WERI-Rb-1 (cell line): ENCODE measurements around the gene CSTF3.
"Not testable (repeated sequence)": the region's sequence is repeated elsewhere in the genome, so short reads cannot be mapped to it uniquely, and the experiment has no call there.

Source experiments
- DNase-seq: peaks from one replicate; pipeline ENCODE4 v3.0.0-alpha.2; 2020
- H3K27ac ChIP-seq: fragments of 250-450 bp; sonication (Bioruptor Pico); 2 replicates; pipeline ENCODE4 v1.5.1; 2020; ENCODE audit warnings: mild to moderate bottlenecking, moderate library complexity
- H3K27me3 ChIP-seq: fragments of 250-450 bp; sonication (Bioruptor Pico); 2 replicates; pipeline ENCODE4 v1.5.1; 2021; ENCODE audit warnings: mild to moderate bottlenecking, low read depth, moderate library complexity; ENCODE audit not compliant: insufficient read depth, severe bottlenecking
- H3K36me3 ChIP-seq: fragments of 250-450 bp; sonication (Bioruptor Pico); 2 replicates; pipeline ENCODE4 v1.5.1; 2020; ENCODE audit warnings: mild to moderate bottlenecking, moderate library complexity
- H3K4me3 ChIP-seq: 2 replicates; pipeline ENCODE4 v1.5.1; 2011; ENCODE audit warnings: low read depth, mild to moderate bottlenecking, control low read depth, low read length
- H3K9me3 ChIP-seq: fragments of 250-450 bp; sonication (Bioruptor Pico); 2 replicates; pipeline ENCODE4 v1.5.1; 2021; ENCODE audit warnings: mild to moderate bottlenecking, moderate library complexity; ENCODE audit not compliant: severe bottlenecking
- CTCF ChIP-seq: IDR thresholded peaks from 2 replicates; pipeline ENCODE4 v1.5.1; 2011; ENCODE audit warnings: low read depth, mild to moderate bottlenecking, control low read depth, inconsistent platforms, low read length

CSTF3 gene

DNA sequence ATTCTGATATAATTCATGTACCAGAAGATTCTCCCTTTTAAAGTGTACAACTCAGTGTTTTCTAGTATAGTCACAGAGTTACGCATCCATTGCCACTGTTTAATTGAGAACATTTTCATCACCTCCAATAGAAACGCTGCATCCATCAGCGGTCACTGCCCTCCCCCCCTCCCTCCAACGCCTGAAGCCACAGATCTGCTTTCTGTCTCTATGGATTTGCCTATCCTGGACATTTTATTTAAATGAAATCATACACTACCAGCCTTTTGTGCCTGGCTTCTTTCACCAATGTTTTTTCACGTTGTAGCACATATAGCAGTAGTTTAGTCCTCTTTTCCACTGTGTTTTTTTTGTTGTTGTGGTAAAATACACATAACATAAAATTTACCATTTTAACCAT lies 99.1 kb downstream of the CSTF3 start:
- no peaks in the 10 kb centered on the region for H3K9me3 ChIP-seq
- DNase-seq = no peak
- peak overlapping the region; percentile 82 for H3K27ac ChIP-seq
- H3K36me3 ChIP-seq = peaks cover 42% of the 10 kb centered on the region
- no peak for TF ChIP-seq CTCF
- H3K27me3 ChIP-seq = no peaks in the 10 kb centered on the region
- no peak overlapping the region for H3K4me3 ChIP-seq

GRCh38 chr11:33060271-33060670 lies 101.0 kb downstream of the CSTF3 start:
- Histone ChIP-seq H3K4me3 (no peak overlapping the region), H3K27me3 (no peaks in the 10 kb centered on the region), H3K27ac (peak overlapping the region; percentile 82), H3K36me3 (peaks cover 33% of the 10 kb centered on the region), H3K9me3 (no peaks in the 10 kb centered on the region)
- no peak for TF ChIP-seq CTCF
- peak; percentile 63 for DNase-seq

DNA sequence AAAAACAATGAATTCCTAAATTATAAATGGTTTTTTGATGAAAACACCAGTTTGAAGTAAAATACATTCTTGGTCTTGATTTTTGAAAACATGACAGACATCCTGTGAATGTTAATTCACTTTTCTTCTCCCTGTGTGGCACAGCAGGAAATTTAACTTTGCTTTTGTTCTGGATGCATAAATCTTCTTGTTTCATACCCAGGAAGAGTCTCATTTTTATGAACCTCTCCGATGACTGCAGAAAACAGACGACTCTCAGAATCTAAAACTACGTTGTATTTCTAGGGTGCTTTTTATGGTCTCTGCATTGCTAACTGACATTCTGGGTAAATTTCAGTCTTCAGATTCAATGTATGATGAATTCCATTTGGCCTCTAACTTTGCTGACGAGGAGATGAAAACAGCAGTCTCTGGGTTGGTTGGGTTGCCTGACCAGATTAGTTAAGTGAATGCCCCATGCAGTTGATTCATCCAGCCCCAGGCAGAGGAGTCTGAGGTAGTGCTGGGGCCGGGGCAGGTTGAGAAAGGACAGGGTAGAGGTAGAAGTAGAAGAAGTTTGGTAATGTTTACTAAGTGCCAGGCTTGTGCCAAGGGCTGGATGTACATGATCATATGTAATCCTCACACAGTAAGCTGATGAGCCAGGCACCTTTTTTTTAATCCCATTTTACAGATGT lies 101.8 kb downstream of the CSTF3 start:
- TF ChIP-seq CTCF = no peak
- no peak for DNase-seq
- Histone ChIP-seq H3K27me3 (no peaks in the 10 kb centered on the region), H3K27ac (peak overlapping the region; percentile 82), H3K9me3 (no peaks in the 10 kb centered on the region), H3K4me3 (no peak overlapping the region), H3K36me3 (peaks cover 33% of the 10 kb centered on the region)

- no peak for TF ChIP-seq CTCF
- H3K36me3 ChIP-seq = peaks cover 27% of the 10 kb centered on the region
- H3K4me3 ChIP-seq = no peak overlapping the region
- no peak for DNase-seq
- H3K27me3 ChIP-seq = no peaks in the 10 kb centered on the region
- no peaks in the 10 kb centered on the region for H3K9me3 ChIP-seq
- no peak overlapping the region for H3K27ac ChIP-seq
Observed at GRCh38 chr11:33057284-33057683, 104.0 kb downstream of the CSTF3 start.

GRCh38 chr11:33055375-33055774 lies 105.9 kb downstream of the CSTF3 start:
- TF ChIP-seq CTCF = no peak
- H3K27me3 ChIP-seq = no peaks in the 10 kb centered on the region
- no peak for DNase-seq
- no peak overlapping the region for H3K4me3 ChIP-seq
- peak overlapping the region; percentile 47 for H3K27ac ChIP-seq
- H3K9me3 ChIP-seq = no peaks in the 10 kb centered on the region
- peaks cover 21% of the 10 kb centered on the region for H3K36me3 ChIP-seq

- Histone ChIP-seq H3K27me3 (no peaks in the 10 kb centered on the region), H3K9me3 (no peaks in the 10 kb centered on the region), H3K4me3 (no peak overlapping the region), H3K36me3 (peaks cover 9% of the 10 kb centered on the region), H3K27ac (no peak overlapping the region)
- TF ChIP-seq CTCF = no peak
- DNase-seq = no peak
Observed at GRCh38 chr11:33052231-33052630, 109.0 kb downstream of the CSTF3 start.

GRCh38 chr11:33049565-33050408 lies 111.5 kb downstream of the CSTF3 start:
- not testable (repeated sequence) for H3K4me3 ChIP-seq, H3K9me3 ChIP-seq, H3K27me3 ChIP-seq
- Histone ChIP-seq H3K27ac (peak overlapping the region; percentile 47), H3K36me3 (peaks cover 26% of the 10 kb centered on the region)
- DNase-seq = peak; percentile 17

DNA sequence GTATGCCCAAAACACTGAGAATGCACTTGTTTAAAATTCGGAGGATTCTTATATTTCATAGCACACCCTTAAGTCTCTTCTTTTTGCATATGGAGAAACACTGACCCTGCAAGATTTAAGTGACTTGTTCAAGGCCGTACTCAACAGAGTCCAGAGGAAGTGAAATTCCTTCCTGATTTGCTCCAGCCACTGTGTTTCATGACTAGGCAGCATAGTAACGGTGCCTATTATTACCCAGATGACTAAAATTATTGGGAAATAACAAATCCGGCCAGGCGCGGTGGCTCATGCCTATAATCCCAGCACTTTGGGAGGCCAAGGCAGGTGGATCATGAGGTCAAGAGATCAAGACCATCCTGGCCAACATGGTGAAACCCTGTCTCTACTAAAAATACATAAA lies 112.6 kb downstream of the CSTF3 start:
- H3K27me3 ChIP-seq, H3K9me3 ChIP-seq, H3K4me3 ChIP-seq, H3K27ac ChIP-seq, DNase-seq: not testable (repeated sequence)
- H3K36me3 ChIP-seq = peaks cover 37% of the 10 kb centered on the region
